NCI-H187 (cell line): ENCODE results near the gene TMTC2.
A peak's percentile ranks its signal among the peaks of the same experiment; 100 is the strongest.
"Not testable (repeated sequence)": the region's sequence is repeated elsewhere in the genome, so short reads cannot be mapped to it uniquely, and the experiment has no call there.

ENCODE experiments used
- DNase-seq, 2 experiments: peaks; one replicate each; lab custom pipeline; 2025; lab: John Stamatoyannopoulos, UW

Gene TMTC2

GRCh38 chr12:82842480-82842879 is 155.8 kb downstream of the TMTC2 start:
- no peak for DNase-seq

- DNase-seq: not testable (repeated sequence)
Observed at GRCh38 chr12:82845076-82845475, 158.4 kb downstream of the TMTC2 start.

GRCh38 chr12:82848845-82849244 is 162.1 kb downstream of the TMTC2 start:
- DNase-seq: no peak

GRCh38 chr12:82852529-82852928 is 165.8 kb downstream of the TMTC2 start:
- no peak for DNase-seq

GRCh38 chr12:82855872-82856271 is 169.2 kb downstream of the TMTC2 start:
- DNase-seq: no peak

- no peak for DNase-seq
Observed at GRCh38 chr12:82857276-82857675, 170.6 kb downstream of the TMTC2 start.

- DNase-seq: no peak
Observed at GRCh38 chr12:82857911-82858533, 171.3 kb downstream of the TMTC2 start.

- no peak for DNase-seq
Observed at GRCh38 chr12:82858534-82858917, 171.8 kb downstream of the TMTC2 start.

GRCh38 chr12:82862069-82862841 is 175.5 kb downstream of the TMTC2 start:
- peak in 1 of 2 experiments; percentile 1 for DNase-seq

GRCh38 chr12:82862876-82863649 is 176.4 kb downstream of the TMTC2 start:
- DNase-seq: peak in 1 of 2 experiments; percentile 0

- DNase-seq: no peak
Observed at GRCh38 chr12:82866227-82866775, 179.6 kb downstream of the TMTC2 start.

- no peak for DNase-seq
Observed at GRCh38 chr12:82866946-82867345, 180.2 kb downstream of the TMTC2 start.

- no peak for DNase-seq
Observed at GRCh38 chr12:82867762-82868500, 181.2 kb downstream of the TMTC2 start.

GRCh38 chr12:82870771-82871377 is 184.2 kb downstream of the TMTC2 start:
- DNase-seq: no peak

GRCh38 chr12:82872088-82872487 is 185.4 kb downstream of the TMTC2 start:
- DNase-seq: no peak

- no peak for DNase-seq
Observed at GRCh38 chr12:82873309-82873708, 186.6 kb downstream of the TMTC2 start.

GRCh38 chr12:82873951-82874350 is 187.2 kb downstream of the TMTC2 start:
- no peak for DNase-seq

GRCh38 chr12:82874945-82875344 is 188.2 kb downstream of the TMTC2 start:
- no peak for DNase-seq

GRCh38 chr12:82876075-82876474 is 189.4 kb downstream of the TMTC2 start:
- DNase-seq: no peak

- no peak for DNase-seq
Observed at GRCh38 chr12:82877963-82878362, 191.3 kb downstream of the TMTC2 start.

GRCh38 chr12:82880442-82880901 is 193.8 kb downstream of the TMTC2 start:
- DNase-seq: no peak
